ENCODE results near the gene SYNGR2. TPM values are rescaled to one million over a fixed set of nuclear protein-coding genes. Genes with fewer than 3 reads are reported as not detected.

The SYNGR2 gene
- total and polyA plus RNA-seq, 2 donors (not counting 1 experiment from before 2014, with no cell fraction given): 390 to 442 TPM

GRCh38 chr17:78179372-78179771 is 11.0 kb downstream of the SYNGR2 start:
- intact Hi-C loops (cut with micrococcal nuclease): no loop called here
- POLR2A ChIA-PET: interaction anchor here (0.6 to 19.6 kb wide), 2 partner anchors 45 to 606 kb away, joined by 4 to 432 read pairs; partner anchors contain the start of genes TMC6 and TMC8
- WGBS (ENCODE audit: insufficient coverage): 95% methylated on average over 15 of the region's 17 CpGs
- CTCF ChIA-PET: interaction anchor here (0.6 to 19.2 kb wide), 3 partner anchors 41 to 68 kb away, joined by 3 to 357 read pairs (median 142); no protein-coding TSS in a partner anchor
- H3K27ac ChIP-seq (ENCODE audit: low read length in 2 of 2): no peak overlapping the region
- H3K36me3 ChIP-seq (replicated peaks in 1 of 2; ENCODE audit: control extremely low read depth in 1 of 2, control insufficient read depth in 1 of 2, extremely low read depth in 1 of 2, insufficient read depth in 2 of 2, low read length in 1 of 2): peaks cover 0 to 16% of the 10 kb centered on the region in 2 experiments
- H3K9me3 ChIP-seq (ENCODE audit: control extremely low read depth in 1 of 3, control insufficient read depth in 2 of 3, insufficient read depth in 1 of 3, low read length in 2 of 3): no peaks in the 10 kb centered on the region
- no peak overlapping the region for H3K4me3 ChIP-seq (ENCODE audit: control extremely low read depth in 1 of 5, extremely low read depth in 1 of 5, insufficient read depth in 1 of 5, low read depth in 2 of 5, low read length in 4 of 5)
- no peak overlapping the region for H3K4me3 Mint-ChIP-seq
- peaks cover 24% of the 10 kb centered on the region for H3K79me2 ChIP-seq (ENCODE audit: control insufficient read depth, insufficient read depth, low read length)
- H3K27ac Mint-ChIP-seq: peak overlapping the region; percentile 41
- no peaks in the 10 kb centered on the region for H3K27me3 ChIP-seq (replicated peaks in 1 of 4; ENCODE audit: control extremely low read depth in 1 of 4, control insufficient read depth in 3 of 4, insufficient read depth in 4 of 4, low read length in 3 of 4)
- peaks cover 50% of the 10 kb centered on the region for H3K4me1 Mint-ChIP-seq
- TF ChIP-seq, protein P1, sequence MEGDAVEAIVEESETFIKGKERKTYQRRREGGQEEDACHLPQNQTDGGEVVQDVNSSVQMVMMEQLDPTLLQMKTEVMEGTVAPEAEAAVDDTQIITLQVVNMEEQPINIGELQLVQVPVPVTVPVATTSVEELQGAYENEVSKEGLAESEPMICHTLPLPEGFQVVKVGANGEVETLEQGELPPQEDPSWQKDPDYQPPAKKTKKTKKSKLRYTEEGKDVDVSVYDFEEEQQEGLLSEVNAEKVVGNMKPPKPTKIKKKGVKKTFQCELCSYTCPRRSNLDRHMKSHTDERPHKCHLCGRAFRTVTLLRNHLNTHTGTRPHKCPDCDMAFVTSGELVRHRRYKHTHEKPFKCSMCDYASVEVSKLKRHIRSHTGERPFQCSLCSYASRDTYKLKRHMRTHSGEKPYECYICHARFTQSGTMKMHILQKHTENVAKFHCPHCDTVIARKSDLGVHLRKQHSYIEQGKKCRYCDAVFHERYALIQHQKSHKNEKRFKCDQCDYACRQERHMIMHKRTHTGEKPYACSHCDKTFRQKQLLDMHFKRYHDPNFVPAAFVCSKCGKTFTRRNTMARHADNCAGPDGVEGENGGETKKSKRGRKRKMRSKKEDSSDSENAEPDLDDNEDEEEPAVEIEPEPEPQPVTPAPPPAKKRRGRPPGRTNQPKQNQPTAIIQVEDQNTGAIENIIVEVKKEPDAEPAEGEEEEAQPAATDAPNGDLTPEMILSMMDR (IDR thresholded peaks at IDR 0.05): no peak
- no peak for TF ChIP-seq EZH2 (IDR thresholded peaks at IDR 0.05; ENCODE audit: borderline replicate concordance, insufficient read depth, low read depth, low read length, poor library complexity, severe bottlenecking)
- DNase-seq (no peak), ATAC-seq (ENCODE audit: low read depth) (no peak)
- H2AFZ ChIP-seq (ENCODE audit: insufficient read depth, low read depth, low read length, poor library complexity, severe bottlenecking): no peak overlapping the region
- no peak overlapping the region for H3K9ac ChIP-seq (ENCODE audit: low read length)
- H3K4me1 ChIP-seq (ENCODE audit: control insufficient read depth in 2 of 2, insufficient read depth in 2 of 2, low read length in 2 of 2): peaks cover 39% of the 10 kb centered on the region in 2 donors
- no peaks in the 10 kb centered on the region for H3K27me3 Mint-ChIP-seq
- H3K4me2 ChIP-seq (replicated peaks; ENCODE audit: low read depth, low read length, poor library complexity, severe bottlenecking): no peak overlapping the region
- no peaks in the 10 kb centered on the region for H4K20me1 ChIP-seq (ENCODE audit: control insufficient read depth, insufficient read depth, low read length, poor library complexity, severe bottlenecking)
- no peaks in the 10 kb centered on the region for H3K9me3 Mint-ChIP-seq (ENCODE audit: insufficient read depth)

GRCh38 chr17:78180083-78180482 is 11.7 kb downstream of the SYNGR2 start:
- H3K27ac ChIP-seq (ENCODE audit: low read length in 2 of 2): no peak overlapping the region
- H3K9ac ChIP-seq (ENCODE audit: low read length): no peak overlapping the region
- H3K27me3 Mint-ChIP-seq: no peaks in the 10 kb centered on the region
- 82% methylated on average over 3 of the region's 14 CpGs for WGBS (ENCODE audit: insufficient coverage)
- H4K20me1 ChIP-seq (ENCODE audit: control insufficient read depth, insufficient read depth, low read length, poor library complexity, severe bottlenecking): no peaks in the 10 kb centered on the region
- H3K36me3 ChIP-seq (replicated peaks in 1 of 2; ENCODE audit: control extremely low read depth in 1 of 2, control insufficient read depth in 1 of 2, extremely low read depth in 1 of 2, insufficient read depth in 2 of 2, low read length in 1 of 2): peaks cover 0 to 11% of the 10 kb centered on the region in 2 experiments
- ChIA-PET CTCF (interaction anchor here (0.9 to 19.2 kb wide), 4 partner anchors 42 to 243 kb away, joined by 3 to 357 read pairs (median 73); no protein-coding TSS in a partner anchor), POLR2A (interaction anchor here (0.6 to 19.6 kb wide), 3 partner anchors 13 to 64 kb away, joined by 4 to 432 read pairs (median 11); partner anchors contain the start of genes TMC6 and TMC8)
- H3K4me2 ChIP-seq (replicated peaks; ENCODE audit: low read depth, low read length, poor library complexity, severe bottlenecking): peak overlapping the region; percentile 36
- no peaks in the 10 kb centered on the region for H3K9me3 Mint-ChIP-seq (ENCODE audit: insufficient read depth)
- TF ChIP-seq EZH2 (IDR thresholded peaks at IDR 0.05; ENCODE audit: borderline replicate concordance, insufficient read depth, low read depth, low read length, poor library complexity, severe bottlenecking): no peak
- TF ChIP-seq, protein P1 (IDR thresholded peaks at IDR 0.05): no peak
- no peaks in the 10 kb centered on the region for H3K9me3 ChIP-seq (ENCODE audit: control extremely low read depth in 1 of 3, control insufficient read depth in 2 of 3, insufficient read depth in 1 of 3, low read length in 2 of 3)
- ATAC-seq (ENCODE audit: low read depth): no peak
- peaks cover 17% of the 10 kb centered on the region for H3K79me2 ChIP-seq (ENCODE audit: control insufficient read depth, insufficient read depth, low read length)
- DNase-seq: no peak
- intact Hi-C loops (cut with micrococcal nuclease): no loop called here
- H3K4me1 ChIP-seq (ENCODE audit: control insufficient read depth in 2 of 2, insufficient read depth in 2 of 2, low read length in 2 of 2): peaks cover 31 to 32% of the 10 kb centered on the region in 2 donors
- H3K27ac Mint-ChIP-seq: peak overlapping the region; percentile 62
- no peaks in the 10 kb centered on the region for H3K27me3 ChIP-seq (replicated peaks in 1 of 4; ENCODE audit: control extremely low read depth in 1 of 4, control insufficient read depth in 3 of 4, insufficient read depth in 4 of 4, low read length in 3 of 4)
- H3K4me1 Mint-ChIP-seq: peaks cover 43% of the 10 kb centered on the region
- no peak overlapping the region for H2AFZ ChIP-seq (ENCODE audit: insufficient read depth, low read depth, low read length, poor library complexity, severe bottlenecking)
- no peak overlapping the region for H3K4me3 Mint-ChIP-seq
- no peak overlapping the region for H3K4me3 ChIP-seq (ENCODE audit: control extremely low read depth in 1 of 5, extremely low read depth in 1 of 5, insufficient read depth in 1 of 5, low read depth in 2 of 5, low read length in 4 of 5)

All from B cell (primary cell).